Stimulated activated CD8-positive, alpha-beta memory T cell treated with anti-CD3 and anti-CD28 coated beads, Interleukin-4, amount 100 ng/mL, for 24 hours (primary cell): Measurements from ENCODE around the gene EFCAB12.
"Not testable (repeated sequence)": the region's sequence is repeated elsewhere in the genome, so short reads cannot be mapped to it uniquely, and the experiment has no call there.

Experiments used
- DNase-seq: peaks from one replicate; pipeline ENCODE4 v3.0.0-alpha.2; 2020; ENCODE audit warnings: low read depth

The EFCAB12 gene

GRCh38 chr3:129369711-129370110 is 58.7 kb downstream of the EFCAB12 start:
- no peak for DNase-seq

DNA sequence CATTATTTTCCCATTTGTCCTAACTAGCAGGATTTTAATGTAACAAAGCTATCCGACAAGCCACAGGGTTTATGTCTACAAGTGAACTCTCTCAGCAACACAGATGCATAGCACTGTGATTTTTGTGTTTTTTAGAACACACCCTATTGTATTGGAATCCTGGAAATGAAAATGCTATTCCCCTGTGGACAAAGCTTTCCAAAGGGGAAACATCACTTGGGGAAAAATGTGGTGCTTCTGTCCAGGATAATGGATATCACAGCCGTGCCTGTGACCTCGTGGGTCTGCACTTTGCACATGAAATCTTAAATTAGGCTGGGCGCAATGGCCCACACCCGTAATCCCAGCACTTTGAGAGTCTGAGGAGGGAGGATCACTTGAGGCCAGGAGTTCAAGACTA is 60.6 kb downstream of the EFCAB12 start:
- DNase-seq = no peak

- no peak for DNase-seq
These were observed 62.1 kb downstream of the EFCAB12 start for GRCh38 chr3:129366312-129366831.

DNA sequence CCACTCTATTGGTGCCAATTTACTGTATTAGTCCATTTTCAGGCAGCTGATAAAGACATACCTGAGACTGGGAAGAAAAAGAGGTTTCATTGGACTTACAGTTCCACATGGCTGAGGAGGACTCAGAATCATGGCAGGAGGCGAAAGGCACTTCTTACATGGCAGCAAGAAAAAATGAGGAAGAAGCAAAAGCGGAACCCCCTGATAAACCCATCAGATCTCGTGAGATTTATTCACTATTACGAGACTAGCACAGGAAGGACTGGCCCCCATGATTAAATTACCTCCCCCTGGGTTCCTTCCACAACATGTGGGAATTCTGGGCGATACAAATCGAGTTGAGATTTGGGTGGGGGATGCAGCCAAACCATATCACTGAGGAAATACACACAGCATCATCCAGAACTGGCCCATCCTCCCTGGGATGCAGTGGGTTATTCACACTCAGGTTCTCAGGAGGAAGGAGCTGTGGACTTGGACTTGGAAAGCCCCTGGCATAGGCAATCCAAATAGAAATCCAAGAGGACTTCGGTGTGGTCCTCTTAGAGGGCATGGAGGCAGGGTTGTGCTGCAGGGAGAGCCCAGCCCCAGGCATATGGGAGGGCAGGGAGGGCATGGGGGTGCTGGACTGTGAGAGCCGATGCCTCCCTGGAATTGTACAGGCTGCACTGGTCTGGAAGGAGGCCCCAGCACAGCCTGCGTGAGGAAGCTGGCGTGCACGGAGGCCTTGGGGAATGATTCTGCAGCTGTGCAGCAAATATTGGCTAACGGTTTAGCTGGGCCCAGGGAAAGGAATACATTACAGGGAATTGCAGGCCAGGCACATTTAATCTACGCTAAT is 62.9 kb downstream of the EFCAB12 start:
- no peak for DNase-seq

DNA sequence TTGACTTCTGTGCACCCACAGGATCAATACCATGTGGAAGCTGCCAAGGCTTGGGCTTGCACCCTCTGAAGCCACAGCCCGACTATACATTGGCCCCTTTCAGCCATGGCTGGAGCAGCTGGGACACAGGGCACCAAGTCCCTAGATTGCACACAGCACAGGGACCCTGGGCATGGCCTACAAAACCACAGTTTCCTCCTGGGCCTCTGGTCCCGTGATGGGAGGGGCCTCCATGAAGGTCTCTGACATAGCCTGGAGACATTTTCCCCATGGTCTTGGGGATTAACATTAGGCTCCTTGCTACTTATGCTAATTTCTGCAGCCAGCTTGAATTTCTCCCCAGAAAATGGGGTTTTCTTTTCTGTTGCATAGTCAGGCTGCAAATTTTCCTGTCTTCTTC is 63.6 kb downstream of the EFCAB12 start:
- DNase-seq = not testable (repeated sequence)

DNA sequence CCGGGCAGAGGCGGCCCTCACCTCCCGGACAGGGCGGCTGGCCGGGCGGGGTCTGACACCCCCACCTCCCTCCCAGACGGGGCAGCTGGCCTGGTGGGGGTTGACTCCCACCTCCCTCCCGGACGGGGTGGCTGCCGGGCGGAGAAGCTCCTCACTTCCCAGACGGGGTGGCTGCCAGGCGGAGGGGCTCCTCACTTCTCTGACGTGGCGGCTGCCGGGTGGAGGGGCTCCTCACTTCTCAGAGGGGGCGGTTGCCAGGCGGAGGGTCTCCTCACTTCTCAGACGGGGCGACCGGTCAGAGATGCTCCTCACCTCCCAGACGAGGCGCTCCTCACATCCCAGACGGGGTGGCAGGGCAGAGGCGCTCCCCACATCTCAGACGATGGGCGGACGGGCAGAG is 65.1 kb downstream of the EFCAB12 start:
- not testable (repeated sequence) for DNase-seq

GRCh38 chr3:129360705-129361460 is 67.6 kb downstream of the EFCAB12 start:
- no peak for DNase-seq

DNA sequence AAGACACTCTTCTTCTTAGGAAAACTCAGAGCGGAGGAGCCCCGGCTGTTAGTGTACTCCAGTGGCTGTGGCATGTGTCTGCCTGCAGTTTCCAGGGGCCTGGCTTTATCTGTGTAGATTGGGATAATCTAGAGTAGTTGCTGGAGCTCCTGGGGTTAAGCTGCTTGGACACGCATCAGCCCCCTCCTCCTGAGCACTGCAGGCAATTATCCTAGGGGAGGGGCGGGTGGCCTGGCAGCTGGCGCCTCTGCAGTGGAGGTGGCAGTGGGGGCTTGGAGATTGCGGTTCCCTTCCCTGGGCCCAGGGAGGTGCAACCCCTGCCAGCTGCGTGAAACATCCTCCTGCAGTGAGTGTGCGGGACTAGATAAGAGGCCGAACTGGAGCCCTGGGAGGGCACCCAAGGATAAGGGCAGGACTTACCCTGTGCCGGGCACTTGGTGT is 68.2 kb downstream of the EFCAB12 start:
- no peak for DNase-seq

DNA sequence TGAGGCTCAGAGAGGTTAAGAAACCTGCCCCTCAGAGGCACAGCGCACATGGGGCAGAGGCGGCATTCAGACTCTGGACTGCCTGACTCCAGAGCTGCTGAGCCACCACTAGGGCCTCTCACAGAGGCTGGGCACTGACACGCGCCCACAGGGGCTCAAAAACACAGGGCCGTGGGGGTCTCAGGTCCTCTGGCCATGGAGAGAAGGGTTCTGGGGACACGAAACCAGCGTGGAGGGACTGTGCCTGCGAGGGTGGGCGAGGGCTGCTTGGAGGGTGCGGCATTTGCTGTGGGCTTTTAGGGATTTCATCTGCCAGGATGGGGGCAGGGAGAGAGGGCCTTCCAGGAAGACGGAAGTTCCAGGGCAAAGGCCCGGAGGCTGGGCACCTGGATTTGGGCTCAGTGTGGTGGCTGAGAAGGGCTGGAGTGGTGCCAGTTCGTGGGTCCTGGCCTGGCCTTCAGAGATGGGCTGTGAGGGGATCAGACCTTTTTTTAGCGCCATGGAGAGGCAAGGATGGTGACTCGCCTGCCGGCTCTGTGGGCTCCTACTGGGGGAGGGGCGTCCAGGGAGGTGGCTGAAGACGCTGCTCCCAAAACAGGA is 69.6 kb downstream of the EFCAB12 start:
- no peak for DNase-seq

DNA sequence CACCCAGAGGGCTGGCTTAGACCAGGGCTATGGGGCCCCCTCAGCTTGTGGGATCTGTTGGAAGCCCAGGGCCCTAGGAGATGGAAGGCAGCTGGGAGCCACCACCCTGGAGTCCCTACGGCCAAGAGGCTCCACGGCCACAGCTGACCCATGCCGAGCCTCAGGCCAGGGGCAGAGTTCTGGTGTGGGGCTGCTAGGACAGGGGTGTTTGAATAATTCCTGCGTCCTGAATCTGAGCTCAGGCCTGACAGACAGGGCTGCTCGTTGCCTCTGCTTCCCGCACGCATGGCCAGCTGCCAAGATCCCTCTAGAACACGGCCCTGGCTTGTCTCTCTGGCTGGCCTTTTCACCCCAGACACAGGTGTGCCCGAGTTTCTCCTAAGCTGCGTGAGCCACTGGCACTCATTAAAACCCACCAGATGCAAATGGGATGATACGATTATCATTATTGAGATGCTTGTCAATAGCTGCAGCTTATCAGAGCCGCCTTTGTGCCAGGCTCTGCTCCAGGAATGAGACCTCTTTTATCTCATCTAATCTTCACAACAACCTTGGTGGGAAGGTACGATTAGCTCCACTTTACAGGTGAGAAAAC is 70.2 kb downstream of the EFCAB12 start:
- no peak for DNase-seq

GRCh38 chr3:129357616-129358015 is 70.8 kb downstream of the EFCAB12 start:
- DNase-seq = no peak

- DNase-seq = no peak
These were observed 71.5 kb downstream of the EFCAB12 start for GRCh38 chr3:129356756-129357425.

DNA sequence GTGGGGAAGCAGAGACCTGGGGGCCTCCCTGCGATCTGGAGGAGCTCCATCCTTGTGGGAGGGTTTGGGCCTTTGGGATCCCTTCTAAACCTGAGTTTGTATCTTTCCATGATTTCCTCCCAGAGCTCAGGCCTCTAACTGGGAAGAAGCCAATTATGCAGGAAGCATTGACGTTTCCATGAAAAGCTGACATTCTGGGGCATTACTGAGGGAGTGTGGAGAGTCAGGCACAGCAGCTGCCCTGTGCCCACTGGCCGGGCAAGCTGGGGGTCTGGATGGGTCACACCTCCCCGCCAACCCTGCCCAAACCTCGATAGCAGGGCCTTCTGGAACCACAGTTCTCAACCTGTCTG is 74.9 kb downstream of the EFCAB12 start:
- DNase-seq = no peak

- DNase-seq = no peak
These were observed 75.5 kb downstream of the EFCAB12 start for GRCh38 chr3:129352650-129353588.

DNA sequence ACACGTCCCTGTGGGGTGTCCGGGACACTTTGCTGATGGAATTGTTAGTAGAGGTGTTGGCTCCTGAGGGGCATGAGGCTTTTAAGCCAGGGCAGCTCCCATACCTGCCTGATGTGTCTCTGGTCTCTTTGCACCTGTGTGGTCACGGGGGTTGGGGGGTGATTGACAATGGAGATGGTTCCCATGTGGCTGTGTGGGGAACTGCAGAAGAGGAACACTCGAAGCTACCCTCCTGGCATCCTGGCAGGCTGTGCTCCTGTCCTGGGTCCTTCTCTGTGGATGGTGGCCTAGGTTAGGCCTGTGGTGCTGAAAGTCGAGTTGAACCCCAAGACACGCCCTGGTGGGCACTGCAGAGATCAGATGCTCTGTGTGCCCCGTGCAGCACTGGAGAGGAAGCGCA is 76.4 kb downstream of the EFCAB12 start:
- DNase-seq = no peak
